ENCODE data around the gene ACTR6.
"Not testable (repeated sequence)": the region's sequence is repeated elsewhere in the genome, so short reads cannot be mapped to it uniquely, and the experiment has no call there.

ACTR6 gene

GRCh38 chr12:100215209-100215608 is 14.6 kb downstream of the ACTR6 start:
- ChIA-PET POLR2A (no interaction called here), CTCF (no interaction called here)
- no peak overlapping the region for H3K27ac ChIP-seq (ENCODE audit: insufficient read depth in 1 of 2, low read depth in 1 of 2, low read length in 2 of 2, poor library complexity in 1 of 2, severe bottlenecking in 2 of 2)

GRCh38 chr12:100216337-100216736 is 15.7 kb downstream of the ACTR6 start:
- H3K27ac ChIP-seq (ENCODE audit: insufficient read depth in 1 of 2, low read depth in 1 of 2, low read length in 2 of 2, poor library complexity in 1 of 2, severe bottlenecking in 2 of 2), result no peak overlapping the region
- POLR2A ChIA-PET, result no interaction called here
- CTCF ChIA-PET, result no interaction called here
- DNase-seq, result no peak
- WGBS (ENCODE audit: insufficient coverage), result 96% methylated on average over 4 of the region's 4 CpGs
- peaks cover 3 to 59% (median 24%) of the 10 kb centered on the region in 4 experiments for H3K36me3 ChIP-seq (ENCODE audit: control insufficient read depth in 4 of 4, insufficient read depth in 4 of 4, low read length in 3 of 4)
- no peaks in the 10 kb centered on the region for H3K4me1 ChIP-seq (ENCODE audit: control extremely low read depth in 1 of 4, control insufficient read depth in 4 of 4, insufficient read depth in 4 of 4, low read length in 3 of 4)
- no peaks in the 10 kb centered on the region for H3K27me3 ChIP-seq (replicated peaks in 2 of 5; ENCODE audit: control insufficient read depth in 4 of 5, insufficient read depth in 5 of 5, low read length in 4 of 5)
- H3K9me3 ChIP-seq (ENCODE audit: control extremely low read depth in 1 of 5, control insufficient read depth in 4 of 5, insufficient read depth in 2 of 5, low read depth in 1 of 5, low read length in 4 of 5), result no peaks in the 10 kb centered on the region
- H3K4me3 ChIP-seq (ENCODE audit: control insufficient read depth in 1 of 7, extremely low read depth in 1 of 7, insufficient read depth in 4 of 7, low read depth in 2 of 7, low read length in 6 of 7), result no peak overlapping the region

More at GRCh38 chr12:100215209-100215608, 14.6 kb downstream of the ACTR6 start:
- no peaks in the 10 kb centered on the region for H3K9me3 ChIP-seq (ENCODE audit: control extremely low read depth in 1 of 5, control insufficient read depth in 4 of 5, insufficient read depth in 2 of 5, low read depth in 1 of 5, low read length in 4 of 5)
- no peak for DNase-seq
- no peaks in the 10 kb centered on the region for H3K27me3 ChIP-seq (replicated peaks in 2 of 5; ENCODE audit: control insufficient read depth in 4 of 5, insufficient read depth in 5 of 5, low read length in 4 of 5)
- no peak overlapping the region for H3K4me3 ChIP-seq (ENCODE audit: control insufficient read depth in 1 of 7, extremely low read depth in 1 of 7, insufficient read depth in 4 of 7, low read depth in 2 of 7, low read length in 6 of 7)
- WGBS (ENCODE audit: insufficient coverage), result no CpG with 5 or more reads among the region's 1 CpG
- peaks cover 2 to 61% (median 31%) of the 10 kb centered on the region in 4 experiments for H3K36me3 ChIP-seq (ENCODE audit: control insufficient read depth in 4 of 4, insufficient read depth in 4 of 4, low read length in 3 of 4)
- H3K4me1 ChIP-seq (ENCODE audit: control extremely low read depth in 1 of 4, control insufficient read depth in 4 of 4, insufficient read depth in 4 of 4, low read length in 3 of 4), result no peaks in the 10 kb centered on the region

GRCh38 chr12:100219328-100220109 is 18.9 kb downstream of the ACTR6 start:
- Histone ChIP-seq H3K4me3 (ENCODE audit: control insufficient read depth in 1 of 7, extremely low read depth in 1 of 7, insufficient read depth in 4 of 7, low read depth in 2 of 7, low read length in 6 of 7) (no peak overlapping the region), H3K27me3 (replicated peaks in 2 of 5; ENCODE audit: control insufficient read depth in 4 of 5, insufficient read depth in 5 of 5, low read length in 4 of 5) (no peaks in the 10 kb centered on the region), H3K9me3 (ENCODE audit: control extremely low read depth in 1 of 5, control insufficient read depth in 4 of 5, insufficient read depth in 2 of 5, low read depth in 1 of 5, low read length in 4 of 5) (no peaks in the 10 kb centered on the region), H3K36me3 (ENCODE audit: control insufficient read depth in 4 of 4, insufficient read depth in 4 of 4, low read length in 3 of 4) (peaks cover 8 to 54% (median 21%) of the 10 kb centered on the region in 4 experiments), H3K27ac (ENCODE audit: insufficient read depth in 1 of 2, low read depth in 1 of 2, low read length in 2 of 2, poor library complexity in 1 of 2, severe bottlenecking in 2 of 2) (no peak overlapping the region), H3K4me1 (ENCODE audit: control extremely low read depth in 1 of 4, control insufficient read depth in 4 of 4, insufficient read depth in 4 of 4, low read length in 3 of 4) (no peaks in the 10 kb centered on the region)
- WGBS (ENCODE audit: insufficient coverage), result 100% methylated on average over 3 of the region's 5 CpGs
- ChIA-PET CTCF (interaction anchor here (0.9 kb wide), 1 partner anchor 11 kb away, joined by 4 read pairs; no protein-coding TSS in a partner anchor), POLR2A (no interaction called here)
- no peak for DNase-seq

GRCh38 chr12:100221523-100221922 is 20.9 kb downstream of the ACTR6 start:
- no peaks in the 10 kb centered on the region for H3K9me3 ChIP-seq (ENCODE audit: control extremely low read depth in 1 of 5, control insufficient read depth in 4 of 5, insufficient read depth in 2 of 5, low read depth in 1 of 5, low read length in 4 of 5)
- DNase-seq, result no peak
- H3K4me1 ChIP-seq (ENCODE audit: control extremely low read depth in 1 of 4, control insufficient read depth in 4 of 4, insufficient read depth in 4 of 4, low read length in 3 of 4), result no peaks in the 10 kb centered on the region
- ChIA-PET CTCF (no interaction called here), POLR2A (no interaction called here)
- H3K27ac ChIP-seq (ENCODE audit: insufficient read depth in 1 of 2, low read depth in 1 of 2, low read length in 2 of 2, poor library complexity in 1 of 2, severe bottlenecking in 2 of 2), result no peak overlapping the region
- peaks cover 4 to 57% (median 18%) of the 10 kb centered on the region in 4 experiments for H3K36me3 ChIP-seq (ENCODE audit: control insufficient read depth in 4 of 4, insufficient read depth in 4 of 4, low read length in 3 of 4)
- H3K4me3 ChIP-seq (ENCODE audit: control insufficient read depth in 1 of 7, extremely low read depth in 1 of 7, insufficient read depth in 4 of 7, low read depth in 2 of 7, low read length in 6 of 7), result no peak overlapping the region
- H3K27me3 ChIP-seq (replicated peaks in 2 of 5; ENCODE audit: control insufficient read depth in 4 of 5, insufficient read depth in 5 of 5, low read length in 4 of 5), result no peaks in the 10 kb centered on the region
- 100% methylated on average over 1 of the region's 3 CpGs for WGBS (ENCODE audit: insufficient coverage)

GRCh38 chr12:100222173-100222572 is 21.6 kb downstream of the ACTR6 start:
- H3K9me3 ChIP-seq (ENCODE audit: control extremely low read depth in 1 of 5, control insufficient read depth in 4 of 5, insufficient read depth in 2 of 5, low read depth in 1 of 5, low read length in 4 of 5); H3K27me3 ChIP-seq (replicated peaks in 2 of 5; ENCODE audit: control insufficient read depth in 4 of 5, insufficient read depth in 5 of 5, low read length in 4 of 5); DNase-seq; H3K4me1 ChIP-seq (ENCODE audit: control extremely low read depth in 1 of 4, control insufficient read depth in 4 of 4, insufficient read depth in 4 of 4, low read length in 3 of 4); POLR2A ChIA-PET; H3K4me3 ChIP-seq (ENCODE audit: control insufficient read depth in 1 of 7, extremely low read depth in 1 of 7, insufficient read depth in 4 of 7, low read depth in 2 of 7, low read length in 6 of 7); H3K27ac ChIP-seq (ENCODE audit: insufficient read depth in 1 of 2, low read depth in 1 of 2, low read length in 2 of 2, poor library complexity in 1 of 2, severe bottlenecking in 2 of 2): not testable (repeated sequence)
- CTCF ChIA-PET, result interaction anchor here (0.5 to 1.0 kb wide), 2 partner anchors 13 to 126 kb away, joined by 3 read pairs; no protein-coding TSS in a partner anchor
- 100% methylated on average over 4 of the region's 6 CpGs for WGBS (ENCODE audit: insufficient coverage)
- peaks cover 4 to 57% (median 17%) of the 10 kb centered on the region in 4 experiments for H3K36me3 ChIP-seq (ENCODE audit: control insufficient read depth in 4 of 4, insufficient read depth in 4 of 4, low read length in 3 of 4)

GRCh38 chr12:100225491-100225890 is 24.9 kb downstream of the ACTR6 start:
- peaks cover 0 to 34% (median 11%) of the 10 kb centered on the region in 4 experiments for H3K36me3 ChIP-seq (ENCODE audit: control insufficient read depth in 4 of 4, insufficient read depth in 4 of 4, low read length in 3 of 4)

GRCh38 chr12:100229036-100229635 is 28.5 kb downstream of the ACTR6 start:
- ChIA-PET CTCF (interaction anchor here (1.0 to 1.3 kb wide), 3 partner anchors 28 to 174 kb away, joined by 4 read pairs; no protein-coding TSS in a partner anchor), POLR2A (no interaction called here)
- H3K4me3 ChIP-seq (ENCODE audit: control insufficient read depth in 1 of 7, extremely low read depth in 1 of 7, insufficient read depth in 4 of 7, low read depth in 2 of 7, low read length in 6 of 7), result no peak overlapping the region
- peak; percentile 9 to 21 (median 15) for DNase-seq
- H3K9me3 ChIP-seq (ENCODE audit: control extremely low read depth in 1 of 5, control insufficient read depth in 4 of 5, insufficient read depth in 2 of 5, low read depth in 1 of 5, low read length in 4 of 5), result no peaks in the 10 kb centered on the region
- no peak overlapping the region for H3K27ac ChIP-seq (ENCODE audit: insufficient read depth in 1 of 2, low read depth in 1 of 2, low read length in 2 of 2, poor library complexity in 1 of 2, severe bottlenecking in 2 of 2)
- no peaks in the 10 kb centered on the region for H3K27me3 ChIP-seq (replicated peaks in 2 of 5; ENCODE audit: control insufficient read depth in 4 of 5, insufficient read depth in 5 of 5, low read length in 4 of 5)
- H3K4me1 ChIP-seq (ENCODE audit: control extremely low read depth in 1 of 4, control insufficient read depth in 4 of 4, insufficient read depth in 4 of 4, low read length in 3 of 4), result no peaks in the 10 kb centered on the region
- peaks cover 0 to 11% (median 4%) of the 10 kb centered on the region in 4 experiments for H3K36me3 ChIP-seq (ENCODE audit: control insufficient read depth in 4 of 4, insufficient read depth in 4 of 4, low read length in 3 of 4)
- 96% methylated on average over 5 of the region's 5 CpGs for WGBS (ENCODE audit: insufficient coverage)

More at GRCh38 chr12:100225491-100225890, 24.9 kb downstream of the ACTR6 start:
- no peak overlapping the region for H3K4me3 ChIP-seq (ENCODE audit: control insufficient read depth in 1 of 7, extremely low read depth in 1 of 7, insufficient read depth in 4 of 7, low read depth in 2 of 7, low read length in 6 of 7)
- no peaks in the 10 kb centered on the region for H3K4me1 ChIP-seq (ENCODE audit: control extremely low read depth in 1 of 4, control insufficient read depth in 4 of 4, insufficient read depth in 4 of 4, low read length in 3 of 4)
- DNase-seq, result no peak
- CTCF ChIA-PET, result interaction anchor here (1.5 kb wide), 1 partner anchor 9 kb away, joined by 5 read pairs; no protein-coding TSS in a partner anchor
- H3K27me3 ChIP-seq (replicated peaks in 2 of 5; ENCODE audit: control insufficient read depth in 4 of 5, insufficient read depth in 5 of 5, low read length in 4 of 5), result no peaks in the 10 kb centered on the region
- no peaks in the 10 kb centered on the region for H3K9me3 ChIP-seq (ENCODE audit: control extremely low read depth in 1 of 5, control insufficient read depth in 4 of 5, insufficient read depth in 2 of 5, low read depth in 1 of 5, low read length in 4 of 5)
- H3K27ac ChIP-seq (ENCODE audit: insufficient read depth in 1 of 2, low read depth in 1 of 2, low read length in 2 of 2, poor library complexity in 1 of 2, severe bottlenecking in 2 of 2), result no peak overlapping the region
- POLR2A ChIA-PET, result no interaction called here

All from common myeloid progenitor, CD34-positive (primary cell).